Erythroblast (primary cell): ENCODE data around the gene TBL1Y.
"Not testable (repeated sequence)": the region's sequence is repeated elsewhere in the genome, so short reads cannot be mapped to it uniquely, and the experiment has no call there.

Experiments used
- DNase-seq, 2 experiments: peaks; one replicate each; lab custom pipeline; 2025; lab: John Stamatoyannopoulos, UW
- GATA1 ChIP-seq: IDR thresholded peaks from 2 replicates; pipeline ENCODE4 v1.6.1; 2011; ENCODE audit warnings: low read depth, mild to moderate bottlenecking, control low read depth, low read length, moderate library complexity
- POLR2A ChIP-seq: IDR thresholded peaks from 2 replicates; pipeline ENCODE4 v1.6.1; 2011; ENCODE audit warnings: mild to moderate bottlenecking, low read length

The TBL1Y gene

GRCh38 chrY:6910372-6911252, at the start of gene TBL1Y:
TBL1Y (plus strand) TSS chrY:6910697; CDS start chrY:7025085, 114,388 bp downstream.
- TF ChIP-seq GATA1 (no peak), POLR2A (no peak)
- DNase-seq: peak in 1 of 2 experiments; percentile 0

GRCh38 chrY:6894496-6894895, 16.0 kb upstream of the TBL1Y start:
- TF ChIP-seq GATA1: no peak
- no peak for TF ChIP-seq POLR2A
- no peak for DNase-seq

GRCh38 chrY:6895236-6895635, 15.3 kb upstream of the TBL1Y start:
- DNase-seq: no peak
- TF ChIP-seq GATA1 (no peak), POLR2A (no peak)

- DNase-seq: not testable (repeated sequence)
These were observed 8.4 kb upstream of the TBL1Y start for GRCh38 chrY:6902116-6902515.

- TF ChIP-seq POLR2A (no peak), GATA1 (no peak)
- DNase-seq: no peak
These were observed 2.9 kb upstream of the TBL1Y start for GRCh38 chrY:6907591-6907990.

GRCh38 chrY:6908021-6908420, 2.5 kb upstream of the TBL1Y start:
- not testable (repeated sequence) for DNase-seq

- TF ChIP-seq POLR2A: no peak
- TF ChIP-seq GATA1: no peak
- peak in 1 of 2 experiments; percentile 1 for DNase-seq
These were observed 1.4 kb upstream of the TBL1Y start for GRCh38 chrY:6909118-6909521.

- no peak for DNase-seq
- TF ChIP-seq GATA1: no peak
These were observed 641 bp upstream of the TBL1Y start for GRCh38 chrY:6909856-6910255.

- no peak for DNase-seq
- TF ChIP-seq POLR2A (no peak), GATA1 (no peak)
These were observed 870 bp downstream of the TBL1Y start, which contains the start of gene AMELY for GRCh38 chrY:6911253-6911881. AMELY (minus strand) TSS chrY:6911752; CDS start chrY:6872608, 39,144 bp downstream.

- no peak for TF ChIP-seq GATA1
- TF ChIP-seq POLR2A: no peak
- no peak for DNase-seq
These were observed 2.9 kb downstream of the TBL1Y start for GRCh38 chrY:6913362-6913761.

GRCh38 chrY:6921061-6921460, 10.6 kb downstream of the TBL1Y start:
- no peak for DNase-seq
- TF ChIP-seq POLR2A (no peak), GATA1 (no peak)

GRCh38 chrY:6928265-6928664, 17.8 kb downstream of the TBL1Y start:
- DNase-seq: no peak
- TF ChIP-seq POLR2A (no peak), GATA1 (no peak)

- DNase-seq: no peak
- TF ChIP-seq GATA1 (no peak), POLR2A (no peak)
These were observed 18.7 kb downstream of the TBL1Y start for GRCh38 chrY:6929237-6929636.

GRCh38 chrY:6931779-6932396, 21.4 kb downstream of the TBL1Y start:
- DNase-seq: no peak
- TF ChIP-seq POLR2A (no peak), GATA1 (no peak)

- no peak for DNase-seq
- TF ChIP-seq POLR2A (no peak), GATA1 (no peak)
These were observed 25.0 kb downstream of the TBL1Y start for GRCh38 chrY:6935497-6935896.
